OCI-LY7 (cell line): Measurements from ENCODE around the gene SLC35G2.

Experiments used
- CTCF ChIP-seq: fragments of 200-600 bp; sonication (generic); conservative IDR thresholded peaks from 2 replicates; pipeline ENCODE4 v1.5.1; 2014; ENCODE audit warnings: mild to moderate bottlenecking, antibody characterized with exemption, low read length, moderate library complexity, mixed read lengths
- EZH2phosphoT487 ChIP-seq: fragments of 200-600 bp; sonication (generic); IDR thresholded peaks from 2 replicates; pipeline ENCODE4 v1.6.1; 2018; ENCODE audit warnings: low read depth, borderline replicate concordance, mild to moderate bottlenecking, mixed run types, antibody characterized with exemption, low read length, moderate library complexity, mixed read lengths

- TF ChIP-seq CTCF (no peak), EZH2phosphoT487 (no peak)
These were observed 39.5 kb downstream of the SLC35G2 start for GRCh38 chr3:136858381-136858780.
